HepG2 (cell line): ENCODE results near the gene RCOR1. TPM values are rescaled to one million over a fixed set of nuclear protein-coding genes. Genes with fewer than 3 reads are reported as not detected.

Experiments used
- ATAC-seq: fragments of 200-7000 bp; cut with Tn5 transposase; 3 replicates; pipeline ENCODE4 v1.9.1; 2020; ENCODE audit warnings: mild to moderate bottlenecking, moderate library complexity
- BruUV-seq: library from RNA; stranded (reverse); fragments of 400-500 nt; replicated peaks from 2 replicates; lab custom pipeline; 2021; lab: Mats Ljungman, UMichigan
- CTCF ChIA-PET: fragments of 300-600 bp; formaldehyde crosslinking; extraction: SDS; loops from one replicate; lab custom pipeline; 2021; ENCODE audit warnings: low total read pairs, inconsistent platforms, low intra/inter-chr PET ratio; lab: Yijun Ruan, JAX
- POLR2A ChIA-PET: fragments of 350-600 bp; sonication (Branson Sonifier 250); formaldehyde crosslinking; loops from one replicate; lab custom pipeline; 2020; ENCODE audit warnings: antibody characterized with exemption, inconsistent platforms; lab: Yijun Ruan, JAX
- DNase-seq: peaks from one replicate; pipeline ENCODE4 v3.0.0-alpha.2; 2015; ENCODE audit warnings: low spot score
- FAIRE-seq: peaks from 3 replicates; lab custom pipeline; 2011; peaks lifted over from hg19 to GRCh38; lab: Jason Lieb, UNC
- H2AFZ ChIP-seq: one replicate; pipeline ENCODE4 v1.6.1; 2011; ENCODE audit warnings: low read length, inconsistent platforms
- H3K27ac ChIP-seq: fragments of 300-600 bp; 3 replicates; pipeline ENCODE4 v1.8.0; 2011; ENCODE audit warnings: mixed run types, mild to moderate bottlenecking, mixed read lengths, low read length, inconsistent platforms; ENCODE audit not compliant: insufficient read depth; ENCODE audit errors: extremely low read length
- H3K27me3 ChIP-seq, 2 experiments: fragments of 200-600 bp in 1 of 2; 2 replicates in 1 of 2; 3 replicates in 1 of 2; pipeline versions ENCODE4 v1.6.0 to v1.8.0; 2011; ENCODE audit warnings: low read length in 2 of 2, mild to moderate bottlenecking in 2 of 2, moderate library complexity in 2 of 2, inconsistent platforms in 1 of 2; ENCODE audit not compliant: insufficient read depth in 2 of 2, control insufficient read depth in 1 of 2
- H3K36me3 ChIP-seq, 2 experiments: fragments of 200-600 bp in 1 of 2; replicated peaks in 1 of 2; 2 replicates in 1 of 2; 3 replicates in 1 of 2; pipeline versions ENCODE4 v1.5.1 to v1.8.0; 2011; ENCODE audit warnings: low read length in 2 of 2, inconsistent platforms in 1 of 2; ENCODE audit not compliant: insufficient read depth in 2 of 2, control insufficient read depth in 1 of 2
- H3K4me1 ChIP-seq: 2 replicates; pipeline ENCODE4 v1.5.1; 2012; ENCODE audit warnings: low read length, inconsistent platforms; ENCODE audit not compliant: insufficient read depth
- H3K4me2 ChIP-seq: 2 replicates; pipeline ENCODE4 v1.6.0; 2011; ENCODE audit warnings: low read depth, low read length, inconsistent platforms
- H3K4me3 ChIP-seq, 3 experiments: fragments of 200-600 bp in 1 of 3; sonication (generic), shearing (Covaris generic) in 1 of 3; replicated peaks in 1 of 3; 2 replicates each; pipeline ENCODE4 v1.5.1; 2011 to 2016; ENCODE audit warnings: low read length in 3 of 3, inconsistent platforms in 2 of 3, low read depth in 2 of 3, mild to moderate bottlenecking in 2 of 3, control low read depth in 1 of 3, mixed read lengths in 1 of 3; ENCODE audit not compliant: insufficient read depth in 1 of 3
- H3K79me2 ChIP-seq: one replicate; pipeline ENCODE4 v1.6.1; 2011; ENCODE audit warnings: low read length, inconsistent platforms; ENCODE audit not compliant: insufficient read depth
- H3K9ac ChIP-seq: 2 replicates; pipeline ENCODE4 v1.6.0; 2011; ENCODE audit warnings: mild to moderate bottlenecking, low read depth, low read length, inconsistent platforms; ENCODE audit not compliant: insufficient read depth
- H3K9me3 ChIP-seq: 2 replicates; pipeline ENCODE4 v1.5.1; 2012; ENCODE audit warnings: mild to moderate bottlenecking, low read length
- H4K20me1 ChIP-seq: 2 replicates; pipeline ENCODE4 v1.6.0; 2011; ENCODE audit warnings: inconsistent platforms, mild to moderate bottlenecking, low read length, moderate library complexity; ENCODE audit not compliant: insufficient read depth
- EP300 ChIP-seq, 3 experiments: sonication (generic) in 1 of 3; formaldehyde crosslinking in 1 of 3; IDR thresholded peaks; 2 replicates each; pipeline versions ENCODE4 v1.5.1 to v1.6.1; 2011 to 2020; ENCODE audit warnings: low read depth in 2 of 3, low read length in 2 of 3, borderline replicate concordance in 1 of 3, improper control_type of control experiment in 1 of 3, mild to moderate bottlenecking in 1 of 3, missing genetic modification reagents in 1 of 3, moderate library complexity in 1 of 3
- HNRNPL ChIP-seq: fragments of 200-400 bp; formaldehyde crosslinking; IDR thresholded peaks from 2 replicates; pipeline ENCODE4 v1.6.1; 2017; ENCODE audit warnings: mild to moderate bottlenecking, low read depth, low read length
- JUND ChIP-seq: sonication (generic); formaldehyde crosslinking; IDR thresholded peaks from 2 replicates; pipeline ENCODE4 v1.8.0; 2022; ENCODE audit warnings: mild to moderate bottlenecking, missing genetic modification reagents
- MTA1 ChIP-seq: sonication (generic); formaldehyde crosslinking; IDR thresholded peaks from 2 replicates; pipeline ENCODE4 v1.4.0; 2020; ENCODE audit warnings: missing genetic modification reagents, mild to moderate bottlenecking, borderline replicate concordance
- PHF5A ChIP-seq: IDR thresholded peaks from one replicate; pipeline ENCODE4 v1.6.1; 2018; ENCODE audit warnings: low read depth, missing genetic modification reagents; ENCODE audit not compliant: unreplicated experiment
- POLR2A ChIP-seq, 2 experiments: IDR thresholded peaks; 2 replicates each; pipeline ENCODE4 v1.6.1; 2011; ENCODE audit warnings: low read depth in 2 of 2, low read length in 2 of 2, mild to moderate bottlenecking in 1 of 2, moderate library complexity in 1 of 2; ENCODE audit not compliant: insufficient read depth in 1 of 2
- RAD21 ChIP-seq: fragments of 450-650 bp; formaldehyde crosslinking; IDR thresholded peaks from 2 replicates; pipeline ENCODE4 v1.5.0; 2020; ENCODE audit warnings: mild to moderate bottlenecking
- RFX1 ChIP-seq: fragments of 450-650 bp; IDR thresholded peaks from 2 replicates; pipeline ENCODE4 v1.6.1; 2017
- RFX3 ChIP-seq: IDR thresholded peaks from 2 replicates; pipeline ENCODE4 v1.6.1; 2016; ENCODE audit warnings: missing biosample characterization, missing genetic modification reagents
- TEAD3 ChIP-seq: optimal IDR thresholded peaks from 2 replicates; pipeline ENCODE3; 2016; ENCODE audit warnings: borderline replicate concordance
- ZNF331 ChIP-seq: sonication (generic); formaldehyde crosslinking; IDR thresholded peaks from 2 replicates; pipeline ENCODE4 v1.4.0; 2020; ENCODE audit warnings: missing genetic modification reagents
- ZNF333 ChIP-seq: sonication (generic); formaldehyde crosslinking; IDR thresholded peaks from 2 replicates; pipeline ENCODE4 v1.4.0; 2020; ENCODE audit warnings: mild to moderate bottlenecking, missing genetic modification reagents, borderline replicate concordance
- WGBS: methylation state at CpG from one replicate; pipeline ENCODE4 v1.1.6; 2017; ENCODE audit warnings: low lambda C conversion rate; 5-methylcytosine and 5-hydroxymethylcytosine counted together
- in situ Hi-C: cut with HindIII; loops from 2 replicates; pipeline ENCODE4 v1.10.0; 2017; ENCODE audit warnings: low pct_unique_long_range_greater_than_20kb; ENCODE audit not compliant: extremely low pct_ligation_motif_present
- intact Hi-C: fragments of 100-400 bp; cut with micrococcal nuclease; formaldehyde crosslinking; loops from one replicate; pipeline ENCODE4 v1.10.0; 2022; ENCODE audit not compliant: unreplicated experiment
- polyA plus RNA-seq, 8 experiments: library from polyadenylated mRNA; depleted of rRNA in 3 of 8; stranded (reverse) in 7 of 8; unstranded in 1 of 8; fragments of >200 nt; fragmentation: Illumina TruSeq in 4 of 8; extraction: Trizol in 4 of 8; gene quantifications; 2 replicates each; pipeline versions ENCODE4 v1.2.1 to v1.2.3, GENCODE V29; 2011 to 2016; ENCODE audit warnings: low read depth in 4 of 8, missing spikeins in 1 of 8, mixed read lengths in 1 of 8; ENCODE audit not compliant: insufficient read depth in 1 of 8
- total RNA-seq, 5 experiments: library from RNA; depleted of rRNA; stranded (reverse); fragments of >200 nt; fragmentation: Illumina TruSeq; extraction: Trizol; gene quantifications; 2 replicates each; pipeline ENCODE4 v1.2.3, GENCODE V29; 2016; ENCODE audit warnings: low read depth in 1 of 5
- TF ChIP-seq, protein P1 (sequence below): sonication (generic); formaldehyde crosslinking; IDR thresholded peaks from 2 replicates; pipeline ENCODE4 v1.4.0; 2020; ENCODE audit warnings: mild to moderate bottlenecking, missing genetic modification reagents
- TF ChIP-seq, protein P2 (sequence below): sonication (generic); formaldehyde crosslinking; IDR thresholded peaks from 2 replicates; pipeline ENCODE4 v1.4.0; 2020; ENCODE audit warnings: missing genetic modification reagents, borderline replicate concordance
- TF ChIP-seq, protein P3 (sequence below): IDR thresholded peaks from 2 replicates; pipeline ENCODE4 v1.6.1; 2016; ENCODE audit warnings: mild to moderate bottlenecking
- TF ChIP-seq, protein P4 (sequence below): IDR thresholded peaks from 2 replicates; pipeline ENCODE4 v1.6.1; 2016; ENCODE audit warnings: control low read depth

The RCOR1 gene
- total and polyA plus RNA-seq, 2 of the 13 experiments (the other 11 are each of a cell fraction or from before 2014, with no cell fraction given) = 10.2 to 11.1 TPM

DNA sequence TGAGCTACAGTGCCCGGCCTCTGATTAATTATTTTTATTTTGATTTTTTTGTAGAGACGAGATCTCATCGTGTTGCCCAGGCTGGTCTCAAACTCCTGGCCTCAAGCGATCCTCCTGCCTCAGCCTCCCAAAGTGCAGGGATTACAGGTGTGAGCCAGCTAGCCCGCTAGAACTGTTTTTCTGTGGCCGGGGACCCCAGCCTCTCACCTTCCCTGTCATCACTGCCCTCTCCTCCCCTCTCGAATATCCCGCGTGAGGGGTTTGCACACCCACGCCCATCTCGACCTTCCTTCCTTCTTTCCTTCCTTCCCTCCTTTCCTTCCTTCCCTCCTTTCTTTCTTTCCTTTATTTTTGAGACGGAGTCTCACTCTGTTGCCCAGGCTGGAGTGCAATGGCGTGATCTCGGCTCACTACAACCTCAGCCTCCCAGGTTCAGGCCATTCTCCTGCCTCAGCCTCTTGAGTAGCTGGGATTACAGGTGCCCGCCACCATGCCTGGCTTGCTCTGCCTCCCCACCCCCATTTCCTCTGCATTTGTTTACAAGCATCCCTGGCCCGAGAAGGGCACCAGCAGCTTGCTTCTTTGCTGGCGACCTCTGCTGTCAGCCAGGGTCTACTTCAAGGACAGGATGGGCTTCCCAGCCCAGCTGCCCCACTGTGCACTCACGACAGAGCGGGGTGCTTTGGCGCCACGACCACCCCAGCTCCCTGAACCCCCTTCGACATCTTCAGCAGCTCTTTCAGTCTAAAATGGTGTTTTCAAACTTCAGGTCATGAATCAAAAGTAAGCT lies 180.5 kb downstream of the RCOR1 start (continued):
- TF ChIP-seq MTA1 (CRISPR knock-in tag) = no peak
- TF ChIP-seq, all 625 proteins: peak for 31

DNA sequence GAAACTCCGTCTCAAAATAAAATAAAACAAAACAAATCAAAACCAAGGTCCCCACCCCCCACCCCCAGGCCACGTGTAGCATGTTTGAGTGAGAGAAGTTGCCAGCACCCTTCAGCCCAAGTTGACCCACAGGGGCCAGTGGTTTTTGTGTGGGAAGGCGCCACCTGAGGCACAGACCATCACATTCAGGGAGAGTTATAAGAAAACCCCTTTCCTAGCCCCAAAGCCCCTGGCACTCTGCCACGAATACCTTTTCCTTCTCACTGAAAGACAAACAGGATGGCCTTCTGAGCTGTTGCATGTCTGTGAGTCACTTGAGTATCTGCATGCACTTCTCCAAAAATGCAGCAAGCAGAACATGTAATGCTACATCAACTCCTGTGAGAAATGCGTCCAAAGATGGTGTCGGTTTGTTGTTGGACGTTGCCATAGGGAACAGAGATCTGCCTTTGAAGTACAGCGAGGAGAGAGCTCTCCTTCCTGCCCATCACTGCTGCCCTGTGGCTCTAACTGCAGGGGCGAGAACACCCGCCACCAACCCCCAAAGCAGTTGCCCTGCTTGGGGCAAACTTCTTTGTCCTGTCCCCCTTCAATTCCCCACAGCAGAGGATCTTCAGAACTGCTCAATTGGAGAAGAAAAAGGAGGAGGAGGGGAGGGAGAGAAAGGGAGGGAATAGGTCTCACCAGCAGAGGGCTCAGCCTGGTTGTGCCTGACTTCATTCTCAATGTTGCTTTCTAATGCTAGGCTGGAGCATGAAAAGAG lies 182.1 kb downstream of the RCOR1 start:
- ATAC-seq (peak; percentile 62), FAIRE-seq (peak; percentile 79), DNase-seq (peak; percentile 79)
- H4K20me1 ChIP-seq = no peaks in the 10 kb centered on the region
- H3K27me3 ChIP-seq = peaks cover 0 to 18% of the 10 kb centered on the region in 2 experiments; a peak in 2 of 5 replicates
- no peaks in the 10 kb centered on the region for H3K9me3 ChIP-seq
- H2AFZ ChIP-seq = no peak overlapping the region
- POLR2A ChIA-PET = interaction anchor here (0.7 kb wide), 1 partner anchor 280 kb away, joined by 3 read pairs; no protein-coding TSS in a partner anchor
- peak overlapping the region; percentile 58 for H3K27ac ChIP-seq
- WGBS = 5% methylated on average over 9 of the region's 10 CpGs
- H3K36me3 ChIP-seq = no peaks in the 10 kb centered on the region
- in situ Hi-C loops (no loop called here), intact Hi-C loops (loop anchor here (5.0 to 10.0 kb wide), 4 partner anchors 47 to 143 kb away; no protein-coding TSS in a partner anchor)
- CTCF ChIA-PET = interaction anchor here (1.6 kb wide), 1 partner anchor 143 kb away, joined by 9 read pairs; no protein-coding TSS in a partner anchor
- peak overlapping the region; percentile 89 for H3K4me2 ChIP-seq
- peak overlapping the region; percentile 61 for H3K9ac ChIP-seq
- H3K4me1 ChIP-seq = peaks cover 59% of the 10 kb centered on the region
- H3K4me3 ChIP-seq = peak overlapping the region in 1 of 3 experiments; percentile 53; a peak in 2 of 6 replicates
- BruUV-seq = no TSS peak
- peaks cover 15% of the 10 kb centered on the region for H3K79me2 ChIP-seq
- TF ChIP-seq TEAD3 (peak; percentile 11), ZNF331 (CRISPR knock-in tag) (no peak; the same call in 1 of the 2 replicates), RAD21 (CRISPR knock-in tag) (peak; percentile 21; the same call in 1 of the 2 replicates), RFX3 (peak; percentile 79), RFX1 (peak; percentile 89), HNRNPL (no peak), ZNF333 (CRISPR knock-in tag) (no peak), POLR2A (IDR thresholded peaks at IDR 0.05; ENCODE audit: insufficient read depth in 1 of 2, low read depth in 2 of 2, low read length in 2 of 2) (0 out of 4 replicates have a peak, but pooled peaks of 1 of the 2 experiments have one; percentile 36), EP300 (IDR thresholded peaks at IDR 0.05; ENCODE audit: low read depth in 2 of 2, low read length in 2 of 2) (peak in 1 of 2 experiments; percentile 61; a peak in 1 of 4 replicates), EP300 (CRISPR knock-in tag; IDR thresholded peaks at IDR 0.05; ENCODE audit: borderline replicate concordance) (no peak), PHF5A (CRISPR knock-in tag) (no peak), JUND (CRISPR knock-in tag) (no peak)
- TF ChIP-seq, protein P1, sequence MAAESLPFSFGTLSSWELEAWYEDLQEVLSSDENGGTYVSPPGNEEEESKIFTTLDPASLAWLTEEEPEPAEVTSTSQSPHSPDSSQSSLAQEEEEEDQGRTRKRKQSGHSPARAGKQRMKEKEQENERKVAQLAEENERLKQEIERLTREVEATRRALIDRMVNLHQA (CRISPR knock-in tag) = no peak
- TF ChIP-seq, protein P2, sequence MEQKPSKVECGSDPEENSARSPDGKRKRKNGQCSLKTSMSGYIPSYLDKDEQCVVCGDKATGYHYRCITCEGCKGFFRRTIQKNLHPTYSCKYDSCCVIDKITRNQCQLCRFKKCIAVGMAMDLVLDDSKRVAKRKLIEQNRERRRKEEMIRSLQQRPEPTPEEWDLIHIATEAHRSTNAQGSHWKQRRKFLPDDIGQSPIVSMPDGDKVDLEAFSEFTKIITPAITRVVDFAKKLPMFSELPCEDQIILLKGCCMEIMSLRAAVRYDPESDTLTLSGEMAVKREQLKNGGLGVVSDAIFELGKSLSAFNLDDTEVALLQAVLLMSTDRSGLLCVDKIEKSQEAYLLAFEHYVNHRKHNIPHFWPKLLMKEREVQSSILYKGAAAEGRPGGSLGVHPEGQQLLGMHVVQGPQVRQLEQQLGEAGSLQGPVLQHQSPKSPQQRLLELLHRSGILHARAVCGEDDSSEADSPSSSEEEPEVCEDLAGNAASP = no peak
- TF ChIP-seq, protein P3, sequence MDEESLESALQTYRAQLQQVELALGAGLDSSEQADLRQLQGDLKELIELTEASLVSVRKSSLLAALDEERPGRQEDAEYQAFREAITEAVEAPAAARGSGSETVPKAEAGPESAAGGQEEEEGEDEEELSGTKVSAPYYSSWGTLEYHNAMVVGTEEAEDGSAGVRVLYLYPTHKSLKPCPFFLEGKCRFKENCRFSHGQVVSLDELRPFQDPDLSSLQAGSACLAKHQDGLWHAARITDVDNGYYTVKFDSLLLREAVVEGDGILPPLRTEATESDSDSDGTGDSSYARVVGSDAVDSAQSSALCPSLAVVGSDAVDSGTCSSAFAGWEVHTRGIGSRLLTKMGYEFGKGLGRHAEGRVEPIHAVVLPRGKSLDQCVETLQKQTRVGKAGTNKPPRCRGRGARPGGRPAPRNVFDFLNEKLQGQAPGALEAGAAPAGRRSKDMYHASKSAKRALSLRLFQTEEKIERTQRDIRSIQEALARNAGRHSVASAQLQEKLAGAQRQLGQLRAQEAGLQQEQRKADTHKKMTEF (CRISPR knock-in tag) = peak; percentile 18; the same call in 1 of the 2 replicates
- TF ChIP-seq, protein P4, sequence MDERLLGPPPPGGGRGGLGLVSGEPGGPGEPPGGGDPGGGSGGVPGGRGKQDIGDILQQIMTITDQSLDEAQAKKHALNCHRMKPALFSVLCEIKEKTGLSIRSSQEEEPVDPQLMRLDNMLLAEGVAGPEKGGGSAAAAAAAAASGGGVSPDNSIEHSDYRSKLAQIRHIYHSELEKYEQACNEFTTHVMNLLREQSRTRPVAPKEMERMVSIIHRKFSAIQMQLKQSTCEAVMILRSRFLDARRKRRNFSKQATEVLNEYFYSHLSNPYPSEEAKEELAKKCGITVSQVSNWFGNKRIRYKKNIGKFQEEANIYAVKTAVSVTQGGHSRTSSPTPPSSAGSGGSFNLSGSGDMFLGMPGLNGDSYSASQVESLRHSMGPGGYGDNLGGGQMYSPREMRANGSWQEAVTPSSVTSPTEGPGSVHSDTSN (CRISPR knock-in tag) = no peak
